ENCODE results near the gene PKDREJ.
A peak's percentile ranks its signal among the peaks of the same experiment; 100 is the strongest.

Gene PKDREJ

GRCh38 chr22:46220921-46221320 lies 42.2 kb downstream of the PKDREJ start:
- intact Hi-C loops (cut with DNase I) = no loop called here
- DNase-seq = no peak

DNA sequence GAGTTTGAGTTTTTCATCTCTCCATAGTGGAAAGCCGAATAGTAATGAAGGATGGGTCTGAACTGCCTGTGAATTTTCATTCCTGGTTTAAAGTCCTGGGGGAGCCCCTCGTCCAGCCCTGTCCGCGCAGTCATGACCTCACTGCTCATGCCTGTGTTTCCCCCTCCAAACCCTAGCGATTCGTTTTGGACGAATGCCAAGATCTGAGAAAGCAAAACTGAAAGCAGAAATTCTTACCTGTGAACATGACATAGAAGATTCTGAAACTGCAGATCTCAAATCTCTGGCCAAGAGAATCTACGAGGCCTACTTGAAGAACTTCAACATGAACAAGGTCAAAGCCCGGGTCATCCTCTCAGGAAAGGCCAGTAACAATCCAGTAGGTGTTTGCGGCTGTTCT lies 43.5 kb downstream of the PKDREJ start:
- peak in 1 of 42 donors; percentile 0 for DNase-seq
- intact Hi-C loops (cut with DNase I) = no loop called here

GRCh38 chr22:46214616-46215015 lies 48.5 kb downstream of the PKDREJ start:
- DNase-seq = no peak
- intact Hi-C loops (cut with DNase I) = no loop called here

- no peak for DNase-seq
- intact Hi-C loops (cut with DNase I) = no loop called here
These were observed 49.0 kb downstream of the PKDREJ start for GRCh38 chr22:46214149-46214548.

DNA sequence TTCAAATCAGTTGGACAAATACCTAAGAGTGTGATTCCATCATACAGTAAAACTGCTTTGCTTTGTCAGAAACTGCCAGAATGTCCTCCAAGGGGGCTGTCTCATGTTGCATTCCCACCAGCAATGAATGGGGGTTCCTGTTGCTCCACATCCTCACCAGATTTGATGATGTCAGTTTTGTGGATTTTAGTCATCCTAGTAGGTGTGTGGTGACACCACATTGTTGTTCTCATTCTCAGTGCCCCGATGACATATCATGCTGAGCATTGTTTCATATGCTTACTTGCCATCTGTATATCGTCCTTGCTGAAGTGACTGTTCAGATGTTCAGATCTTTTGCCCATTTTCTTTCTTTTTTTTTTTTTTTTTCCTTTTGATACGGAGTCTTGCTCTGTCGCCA lies 50.1 kb downstream of the PKDREJ start:
- intact Hi-C loops (cut with DNase I) = no loop called here
- DNase-seq = no peak

DNA sequence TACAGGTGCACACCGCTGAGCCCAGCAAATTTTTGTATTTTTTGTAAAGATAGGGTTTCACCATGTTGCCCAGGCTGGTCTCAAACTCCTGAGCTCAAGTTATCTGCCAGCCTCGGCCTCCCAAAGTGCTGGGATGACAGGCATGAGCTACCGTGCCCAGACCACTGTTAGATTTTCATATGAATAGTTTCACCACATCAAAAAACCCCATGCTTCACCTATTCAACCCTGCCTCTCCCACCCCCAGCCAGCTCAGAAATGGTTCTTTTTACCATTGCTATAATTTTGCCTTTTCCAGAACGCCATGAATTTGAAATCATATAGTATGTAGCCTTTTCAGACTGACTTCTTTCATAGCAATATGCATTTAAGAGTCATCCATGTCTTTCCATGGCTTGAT lies 50.9 kb downstream of the PKDREJ start:
- no peak for DNase-seq
- intact Hi-C loops (cut with DNase I) = no loop called here

DNA sequence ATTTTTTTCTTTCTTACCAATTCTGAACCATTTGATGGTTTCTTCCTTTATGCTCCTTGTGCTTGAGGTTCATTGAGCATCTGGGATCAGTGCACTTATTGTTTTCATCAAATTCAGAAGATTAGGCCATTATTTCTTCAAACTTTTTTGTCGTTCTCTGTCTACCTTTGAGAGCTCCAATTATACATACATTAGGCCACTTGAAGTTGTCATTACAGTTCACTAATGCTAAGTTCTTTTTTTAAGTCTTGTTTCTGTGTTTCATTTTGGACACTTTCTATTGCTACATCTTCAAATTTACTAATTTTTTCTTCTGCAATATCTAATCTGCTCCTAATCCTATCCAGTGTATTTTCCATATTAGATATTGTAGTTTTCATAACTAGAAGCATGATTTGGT lies 53.9 kb downstream of the PKDREJ start:
- intact Hi-C loops (cut with DNase I) = no loop called here
- DNase-seq = no peak

Measured in head of caudate nucleus (tissue), 42 donors.